A673 (cell line): ENCODE data around the gene ATP5F1E.

ENCODE experiments used
- EZH2 ChIP-seq: fragments of 200-600 bp; sonication (generic); IDR thresholded peaks from 2 replicates; pipeline ENCODE4 v1.6.1; 2017; ENCODE audit warnings: borderline replicate concordance, low read depth, mild to moderate bottlenecking, mixed read lengths, antibody characterized with exemption, low read length; ENCODE audit not compliant: poor library complexity, severe bottlenecking
- TF ChIP-seq, protein P1 (sequence below): fragments of 300-800, 200-600 bp; sonication (generic); conservative IDR thresholded peaks from 2 replicates; pipeline ENCODE4 v1.5.1; 2017; ENCODE audit warnings: low read depth, mild to moderate bottlenecking, antibody characterized with exemption, low read length, moderate library complexity, mixed read lengths

DNA sequence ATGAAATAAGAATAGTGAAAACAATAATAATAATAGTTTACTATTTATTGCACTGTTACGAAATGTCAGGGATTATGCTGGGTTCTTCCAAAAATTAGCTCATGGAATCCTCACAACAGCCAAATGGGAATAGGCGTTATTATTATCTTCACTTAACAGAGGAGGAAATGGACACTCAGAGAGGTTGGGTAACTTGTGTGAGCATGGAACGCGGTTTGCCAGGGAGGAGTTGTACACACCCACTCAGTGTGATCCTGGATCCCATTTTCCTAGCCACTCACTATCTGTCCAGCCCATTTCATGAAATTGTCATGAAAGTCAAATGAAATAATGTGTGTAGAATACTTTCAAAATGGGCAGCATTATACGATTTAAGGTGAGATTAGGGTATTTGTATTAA lies 46.5 kb downstream of the ATP5F1E start:
- TF ChIP-seq, protein P1, sequence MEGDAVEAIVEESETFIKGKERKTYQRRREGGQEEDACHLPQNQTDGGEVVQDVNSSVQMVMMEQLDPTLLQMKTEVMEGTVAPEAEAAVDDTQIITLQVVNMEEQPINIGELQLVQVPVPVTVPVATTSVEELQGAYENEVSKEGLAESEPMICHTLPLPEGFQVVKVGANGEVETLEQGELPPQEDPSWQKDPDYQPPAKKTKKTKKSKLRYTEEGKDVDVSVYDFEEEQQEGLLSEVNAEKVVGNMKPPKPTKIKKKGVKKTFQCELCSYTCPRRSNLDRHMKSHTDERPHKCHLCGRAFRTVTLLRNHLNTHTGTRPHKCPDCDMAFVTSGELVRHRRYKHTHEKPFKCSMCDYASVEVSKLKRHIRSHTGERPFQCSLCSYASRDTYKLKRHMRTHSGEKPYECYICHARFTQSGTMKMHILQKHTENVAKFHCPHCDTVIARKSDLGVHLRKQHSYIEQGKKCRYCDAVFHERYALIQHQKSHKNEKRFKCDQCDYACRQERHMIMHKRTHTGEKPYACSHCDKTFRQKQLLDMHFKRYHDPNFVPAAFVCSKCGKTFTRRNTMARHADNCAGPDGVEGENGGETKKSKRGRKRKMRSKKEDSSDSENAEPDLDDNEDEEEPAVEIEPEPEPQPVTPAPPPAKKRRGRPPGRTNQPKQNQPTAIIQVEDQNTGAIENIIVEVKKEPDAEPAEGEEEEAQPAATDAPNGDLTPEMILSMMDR = no peak
- no peak for TF ChIP-seq EZH2
